HepG2 (cell line): ENCODE results near the gene HBB. TPM values are rescaled to one million over a fixed set of nuclear protein-coding genes. Genes with fewer than 3 reads are reported as not detected.

Experiments
- ATAC-seq: fragments of 200-7000 bp; cut with Tn5 transposase; 3 replicates; pipeline ENCODE4 v1.9.1; 2020; ENCODE audit warnings: mild to moderate bottlenecking, moderate library complexity
- BruUV-seq: library from RNA; stranded (reverse); fragments of 400-500 nt; replicated peaks from 2 replicates; lab custom pipeline; 2021; lab: Mats Ljungman, UMichigan
- CTCF ChIA-PET: fragments of 300-600 bp; formaldehyde crosslinking; extraction: SDS; loops from one replicate; lab custom pipeline; 2021; ENCODE audit warnings: low total read pairs, inconsistent platforms, low intra/inter-chr PET ratio; lab: Yijun Ruan, JAX
- POLR2A ChIA-PET: fragments of 350-600 bp; sonication (Branson Sonifier 250); formaldehyde crosslinking; loops from one replicate; lab custom pipeline; 2020; ENCODE audit warnings: antibody characterized with exemption, inconsistent platforms; lab: Yijun Ruan, JAX
- DNase-seq: peaks from one replicate; pipeline ENCODE4 v3.0.0-alpha.2; 2015; ENCODE audit warnings: low spot score
- FAIRE-seq: peaks from 3 replicates; lab custom pipeline; 2011; peaks lifted over from hg19 to GRCh38; lab: Jason Lieb, UNC
- H2AFZ ChIP-seq: one replicate; pipeline ENCODE4 v1.6.1; 2011; ENCODE audit warnings: low read length, inconsistent platforms
- H3K27ac ChIP-seq: fragments of 300-600 bp; 3 replicates; pipeline ENCODE4 v1.8.0; 2011; ENCODE audit warnings: mixed run types, mild to moderate bottlenecking, mixed read lengths, low read length, inconsistent platforms; ENCODE audit not compliant: insufficient read depth; ENCODE audit errors: extremely low read length
- H3K27me3 ChIP-seq, 2 experiments: fragments of 200-600 bp in 1 of 2; 2 replicates in 1 of 2; 3 replicates in 1 of 2; pipeline versions ENCODE4 v1.6.0 to v1.8.0; 2011; ENCODE audit warnings: low read length in 2 of 2, mild to moderate bottlenecking in 2 of 2, moderate library complexity in 2 of 2, inconsistent platforms in 1 of 2; ENCODE audit not compliant: insufficient read depth in 2 of 2, control insufficient read depth in 1 of 2
- H3K36me3 ChIP-seq, 2 experiments: fragments of 200-600 bp in 1 of 2; replicated peaks in 1 of 2; 2 replicates in 1 of 2; 3 replicates in 1 of 2; pipeline versions ENCODE4 v1.5.1 to v1.8.0; 2011; ENCODE audit warnings: low read length in 2 of 2, inconsistent platforms in 1 of 2; ENCODE audit not compliant: insufficient read depth in 2 of 2, control insufficient read depth in 1 of 2
- H3K4me1 ChIP-seq: 2 replicates; pipeline ENCODE4 v1.5.1; 2012; ENCODE audit warnings: low read length, inconsistent platforms; ENCODE audit not compliant: insufficient read depth
- H3K4me2 ChIP-seq: 2 replicates; pipeline ENCODE4 v1.6.0; 2011; ENCODE audit warnings: low read depth, low read length, inconsistent platforms
- H3K4me3 ChIP-seq, 3 experiments: fragments of 200-600 bp in 1 of 3; sonication (generic), shearing (Covaris generic) in 1 of 3; replicated peaks in 1 of 3; 2 replicates each; pipeline ENCODE4 v1.5.1; 2011 to 2016; ENCODE audit warnings: low read length in 3 of 3, inconsistent platforms in 2 of 3, low read depth in 2 of 3, mild to moderate bottlenecking in 2 of 3, control low read depth in 1 of 3, mixed read lengths in 1 of 3; ENCODE audit not compliant: insufficient read depth in 1 of 3
- H3K79me2 ChIP-seq: one replicate; pipeline ENCODE4 v1.6.1; 2011; ENCODE audit warnings: low read length, inconsistent platforms; ENCODE audit not compliant: insufficient read depth
- H3K9ac ChIP-seq: 2 replicates; pipeline ENCODE4 v1.6.0; 2011; ENCODE audit warnings: mild to moderate bottlenecking, low read depth, low read length, inconsistent platforms; ENCODE audit not compliant: insufficient read depth
- H3K9me3 ChIP-seq: 2 replicates; pipeline ENCODE4 v1.5.1; 2012; ENCODE audit warnings: mild to moderate bottlenecking, low read length
- H4K20me1 ChIP-seq: 2 replicates; pipeline ENCODE4 v1.6.0; 2011; ENCODE audit warnings: inconsistent platforms, mild to moderate bottlenecking, low read length, moderate library complexity; ENCODE audit not compliant: insufficient read depth
- CHCHD3 ChIP-seq: sonication (generic); formaldehyde crosslinking; IDR thresholded peaks from 2 replicates; pipeline ENCODE4 v1.8.0; 2022; ENCODE audit warnings: mild to moderate bottlenecking, missing genetic modification reagents, moderate library complexity
- SIX1 ChIP-seq: sonication (generic); formaldehyde crosslinking; IDR thresholded peaks from 2 replicates; pipeline ENCODE4 v1.4.0; 2020; ENCODE audit warnings: missing genetic modification reagents, borderline replicate concordance
- SMAD3 ChIP-seq: sonication (generic); formaldehyde crosslinking; IDR thresholded peaks from 2 replicates; pipeline ENCODE4 v1.4.0; 2020; ENCODE audit warnings: missing genetic modification reagents
- TGIF2 ChIP-seq: IDR thresholded peaks from 2 replicates; pipeline ENCODE4 v1.6.1; 2016; ENCODE audit warnings: control low read depth, missing compliant biosample characterization
- ZNF703 ChIP-seq: sonication (generic); formaldehyde crosslinking; IDR thresholded peaks from 2 replicates; pipeline ENCODE4 v1.5.1; 2020; ENCODE audit warnings: missing genetic modification reagents, mild to moderate bottlenecking, moderate library complexity, borderline replicate concordance
- ZSCAN21 ChIP-seq: sonication (generic); formaldehyde crosslinking; IDR thresholded peaks from 2 replicates; pipeline ENCODE4 v1.8.0; 2022; ENCODE audit warnings: mild to moderate bottlenecking, missing genetic modification reagents, moderate library complexity, borderline replicate concordance
- WGBS: methylation state at CpG from one replicate; pipeline ENCODE4 v1.1.6; 2017; ENCODE audit warnings: low lambda C conversion rate; 5-methylcytosine and 5-hydroxymethylcytosine counted together
- in situ Hi-C: cut with HindIII; loops from 2 replicates; pipeline ENCODE4 v1.10.0; 2017; ENCODE audit warnings: low pct_unique_long_range_greater_than_20kb; ENCODE audit not compliant: extremely low pct_ligation_motif_present
- intact Hi-C: fragments of 100-400 bp; cut with micrococcal nuclease; formaldehyde crosslinking; loops from one replicate; pipeline ENCODE4 v1.10.0; 2022; ENCODE audit not compliant: unreplicated experiment
- polyA plus RNA-seq, 8 experiments: library from polyadenylated mRNA; depleted of rRNA in 3 of 8; stranded (reverse) in 7 of 8; unstranded in 1 of 8; fragments of >200 nt; fragmentation: Illumina TruSeq in 4 of 8; extraction: Trizol in 4 of 8; gene quantifications; 2 replicates each; pipeline versions ENCODE4 v1.2.1 to v1.2.3, GENCODE V29; 2011 to 2016; ENCODE audit warnings: low read depth in 4 of 8, missing spikeins in 1 of 8, mixed read lengths in 1 of 8; ENCODE audit not compliant: insufficient read depth in 1 of 8
- total RNA-seq, 5 experiments: library from RNA; depleted of rRNA; stranded (reverse); fragments of >200 nt; fragmentation: Illumina TruSeq; extraction: Trizol; gene quantifications; 2 replicates each; pipeline ENCODE4 v1.2.3, GENCODE V29; 2016; ENCODE audit warnings: low read depth in 1 of 5
- TF ChIP-seq, protein P1 (sequence below): sonication (generic); formaldehyde crosslinking; IDR thresholded peaks from 2 replicates; pipeline ENCODE4 v1.8.1; 2023; ENCODE audit warnings: mild to moderate bottlenecking, moderate library complexity, missing genetic modification reagents
- TF ChIP-seq, protein P2 (sequence below), 2 experiments: fragments of 450-650 bp in 1 of 2; sonication (generic) in 1 of 2; formaldehyde crosslinking in 1 of 2; IDR thresholded peaks; 2 replicates each; pipeline versions ENCODE4 v1.6.1 to v1.8.0; 2016 to 2022; ENCODE audit warnings: antibody characterized with exemption in 1 of 2, mild to moderate bottlenecking in 1 of 2, missing genetic modification reagents in 1 of 2
- TF ChIP-seq, protein P3 (sequence below), 2 experiments: fragments of 450-650 bp in 1 of 2; sonication (generic) in 1 of 2; formaldehyde crosslinking; IDR thresholded peaks; 2 replicates each; pipeline versions ENCODE4 v1.5.0 to v1.8.0; 2020 to 2022; ENCODE audit warnings: mild to moderate bottlenecking in 1 of 2, missing genetic modification reagents in 1 of 2
- TF ChIP-seq, protein P4 (sequence below): sonication (generic); formaldehyde crosslinking; IDR thresholded peaks from 2 replicates; pipeline ENCODE4 v1.5.0; 2020; ENCODE audit warnings: mild to moderate bottlenecking, missing genetic modification reagents, borderline replicate concordance

Gene HBB
- total and polyA plus RNA-seq, 2 of the 13 experiments (the other 11 are each of a cell fraction or from before 2014, with no cell fraction given) = not detected

DNA sequence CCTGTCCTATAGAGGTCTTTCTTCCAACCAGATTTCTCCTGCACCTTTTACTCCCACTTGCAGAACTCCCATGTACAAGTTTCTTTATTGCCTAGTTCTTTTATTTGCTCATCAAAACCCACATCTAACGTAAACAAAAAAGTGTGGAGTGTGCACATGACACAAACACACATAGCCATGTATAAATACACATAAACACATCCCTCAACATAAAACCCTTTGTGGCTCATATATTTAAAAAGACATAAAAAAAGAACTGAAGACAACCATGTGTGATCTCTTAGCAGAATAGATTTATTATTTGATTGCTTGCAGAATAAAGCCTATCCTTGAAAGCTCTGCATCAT is 26.0 kb upstream of the HBB start:
- POLR2A ChIA-PET = no interaction called here
- FAIRE-seq (no peak), DNase-seq (no peak), ATAC-seq (no peak)
- Histone ChIP-seq H2AFZ (no peak overlapping the region), H3K27ac (no peak overlapping the region), H3K4me2 (no peak overlapping the region), H3K9me3 (no peaks in the 10 kb centered on the region), H3K9ac (no peak overlapping the region), H3K36me3 (no peaks in the 10 kb centered on the region), H3K27me3 (peaks cover 0 to 2% of the 10 kb centered on the region in 2 experiments; a peak in 2 of 5 replicates), H3K4me3 (no peak overlapping the region), H3K79me2 (no peaks in the 10 kb centered on the region), H4K20me1 (no peaks in the 10 kb centered on the region), H3K4me1 (no peaks in the 10 kb centered on the region)
- no TSS peak for BruUV-seq
- in situ Hi-C loops (no loop called here), intact Hi-C loops (no loop called here)
- TF ChIP-seq, protein P1, sequence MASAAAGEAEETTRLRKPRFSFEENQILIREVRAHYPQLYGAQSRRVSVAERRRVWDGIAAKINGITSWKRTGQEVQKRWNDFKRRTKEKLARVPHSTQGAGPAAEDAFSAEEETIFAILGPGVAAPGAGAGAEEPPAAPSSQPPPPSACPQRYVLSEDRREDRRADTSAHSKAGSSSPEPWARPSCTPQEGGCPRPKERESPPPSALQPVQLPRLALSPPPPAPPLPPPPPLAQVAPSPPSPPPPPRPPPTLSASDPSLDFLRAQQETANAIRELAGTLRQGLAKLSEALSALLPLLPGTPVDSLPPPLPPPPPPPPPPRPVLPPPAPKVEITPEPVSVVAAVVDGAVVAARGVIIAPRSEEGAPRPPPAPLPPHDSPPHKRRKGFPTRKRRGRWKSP = no peak
- TF ChIP-seq ZNF703 (CRISPR knock-in tag) (no peak), TGIF2 (CRISPR knock-in tag) (no peak), SIX1 (CRISPR knock-in tag) (no peak), SMAD3 (CRISPR knock-in tag) (no peak), ZSCAN21 (CRISPR knock-in tag) (no peak), CHCHD3 (no peak)
- TF ChIP-seq, protein P2, sequence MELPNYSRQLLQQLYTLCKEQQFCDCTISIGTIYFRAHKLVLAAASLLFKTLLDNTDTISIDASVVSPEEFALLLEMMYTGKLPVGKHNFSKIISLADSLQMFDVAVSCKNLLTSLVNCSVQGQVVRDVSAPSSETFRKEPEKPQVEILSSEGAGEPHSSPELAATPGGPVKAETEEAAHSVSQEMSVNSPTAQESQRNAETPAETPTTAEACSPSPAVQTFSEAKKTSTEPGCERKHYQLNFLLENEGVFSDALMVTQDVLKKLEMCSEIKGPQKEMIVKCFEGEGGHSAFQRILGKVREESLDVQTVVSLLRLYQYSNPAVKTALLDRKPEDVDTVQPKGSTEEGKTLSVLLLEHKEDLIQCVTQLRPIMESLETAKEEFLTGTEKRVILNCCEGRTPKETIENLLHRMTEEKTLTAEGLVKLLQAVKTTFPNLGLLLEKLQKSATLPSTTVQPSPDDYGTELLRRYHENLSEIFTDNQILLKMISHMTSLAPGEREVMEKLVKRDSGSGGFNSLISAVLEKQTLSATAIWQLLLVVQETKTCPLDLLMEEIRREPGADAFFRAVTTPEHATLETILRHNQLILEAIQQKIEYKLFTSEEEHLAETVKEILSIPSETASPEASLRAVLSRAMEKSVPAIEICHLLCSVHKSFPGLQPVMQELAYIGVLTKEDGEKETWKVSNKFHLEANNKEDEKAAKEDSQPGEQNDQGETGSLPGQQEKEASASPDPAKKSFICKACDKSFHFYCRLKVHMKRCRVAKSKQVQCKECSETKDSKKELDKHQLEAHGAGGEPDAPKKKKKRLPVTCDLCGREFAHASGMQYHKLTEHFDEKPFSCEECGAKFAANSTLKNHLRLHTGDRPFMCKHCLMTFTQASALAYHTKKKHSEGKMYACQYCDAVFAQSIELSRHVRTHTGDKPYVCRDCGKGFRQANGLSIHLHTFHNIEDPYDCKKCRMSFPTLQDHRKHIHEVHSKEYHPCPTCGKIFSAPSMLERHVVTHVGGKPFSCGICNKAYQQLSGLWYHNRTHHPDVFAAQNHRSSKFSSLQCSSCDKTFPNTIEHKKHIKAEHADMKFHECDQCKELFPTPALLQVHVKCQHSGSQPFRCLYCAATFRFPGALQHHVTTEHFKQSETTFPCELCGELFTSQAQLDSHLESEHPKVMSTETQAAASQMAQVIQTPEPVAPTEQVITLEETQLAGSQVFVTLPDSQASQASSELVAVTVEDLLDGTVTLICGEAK (IDR thresholded peaks at IDR 0.05) = no peak
- TF ChIP-seq, protein P2 (CRISPR knock-in tag; IDR thresholded peaks at IDR 0.05) = no peak
- TF ChIP-seq, protein P3, sequence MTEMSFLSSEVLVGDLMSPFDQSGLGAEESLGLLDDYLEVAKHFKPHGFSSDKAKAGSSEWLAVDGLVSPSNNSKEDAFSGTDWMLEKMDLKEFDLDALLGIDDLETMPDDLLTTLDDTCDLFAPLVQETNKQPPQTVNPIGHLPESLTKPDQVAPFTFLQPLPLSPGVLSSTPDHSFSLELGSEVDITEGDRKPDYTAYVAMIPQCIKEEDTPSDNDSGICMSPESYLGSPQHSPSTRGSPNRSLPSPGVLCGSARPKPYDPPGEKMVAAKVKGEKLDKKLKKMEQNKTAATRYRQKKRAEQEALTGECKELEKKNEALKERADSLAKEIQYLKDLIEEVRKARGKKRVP (CRISPR knock-in tag; IDR thresholded peaks at IDR 0.05) = no peak
- TF ChIP-seq, protein P4, sequence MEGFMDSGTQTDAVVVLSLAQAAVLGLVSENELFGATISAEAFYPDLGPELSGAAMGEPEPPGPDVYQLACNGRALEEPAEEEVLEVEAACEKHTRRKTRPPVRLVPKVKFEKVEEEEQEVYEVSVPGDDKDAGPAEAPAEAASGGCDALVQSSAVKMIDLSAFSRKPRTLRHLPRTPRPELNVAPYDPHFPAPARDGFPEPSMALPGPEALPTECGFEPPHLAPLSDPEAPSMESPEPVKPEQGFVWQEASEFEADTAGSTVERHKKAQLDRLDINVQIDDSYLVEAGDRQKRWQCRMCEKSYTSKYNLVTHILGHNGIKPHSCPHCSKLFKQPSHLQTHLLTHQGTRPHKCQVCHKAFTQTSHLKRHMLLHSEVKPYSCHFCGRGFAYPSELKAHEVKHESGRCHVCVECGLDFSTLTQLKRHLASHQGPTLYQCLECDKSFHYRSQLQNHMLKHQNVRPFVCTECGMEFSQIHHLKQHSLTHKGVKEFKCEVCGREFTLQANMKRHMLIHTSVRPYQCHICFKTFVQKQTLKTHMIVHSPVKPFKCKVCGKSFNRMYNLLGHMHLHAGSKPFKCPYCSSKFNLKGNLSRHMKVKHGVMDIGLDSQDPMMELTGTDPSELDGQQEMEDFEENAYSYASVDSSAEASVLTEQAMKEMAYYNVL (CRISPR knock-in tag) = no peak
- WGBS = 0% methylated on average over 1 of the region's 1 CpG
- CTCF ChIA-PET = no interaction called here
